HG03457 (cell line): Measurements from ENCODE around the gene INTS6.

ENCODE experiments used
- ATAC-seq: cut with Tn5 transposase; IDR thresholded peaks from one replicate; pipeline ENCODE4 v1.9.1; 2021; ENCODE audit warnings: moderate number of reproducible peaks; ENCODE audit not compliant: unreplicated experiment

Gene INTS6

DNA sequence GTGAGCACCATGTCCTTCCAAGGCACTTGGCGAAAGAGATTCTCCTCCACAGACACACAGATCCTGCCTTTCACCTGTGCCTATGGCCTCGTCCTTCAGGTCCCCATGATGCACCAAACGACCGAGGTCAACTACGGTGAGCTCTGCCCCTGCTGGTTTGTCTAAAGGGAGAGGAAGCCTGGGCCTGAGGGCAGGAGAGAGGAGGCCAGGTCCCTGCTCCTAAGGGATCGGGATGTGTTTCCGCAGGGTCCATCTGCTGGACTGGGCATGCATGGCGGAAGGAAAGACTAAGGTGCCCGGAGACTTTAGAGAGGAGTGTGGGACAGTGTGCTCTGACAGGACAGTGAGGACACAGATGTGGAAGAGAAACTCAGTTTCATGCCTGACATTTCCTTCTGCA lies 105.7 kb downstream of the INTS6 start:
- no peak for ATAC-seq

DNA sequence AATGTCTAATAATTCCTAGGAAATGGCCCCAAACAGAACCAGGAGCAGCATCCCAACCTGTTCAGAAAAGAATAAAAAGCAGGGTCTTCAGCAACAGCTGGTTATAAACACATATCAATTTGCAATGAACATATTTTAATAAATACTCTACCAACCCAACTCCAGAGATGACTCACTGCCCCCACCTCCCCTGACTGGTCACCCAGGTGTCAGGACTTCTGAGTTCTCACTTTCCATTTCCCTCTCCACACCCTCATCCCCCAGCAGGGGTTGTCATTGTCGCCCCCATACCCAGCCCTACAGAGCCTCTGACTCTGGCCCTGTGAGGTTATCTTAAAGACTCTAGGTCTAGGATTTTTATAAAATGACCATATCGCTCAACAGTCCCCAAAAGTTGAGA lies 106.4 kb downstream of the INTS6 start:
- ATAC-seq: no peak

DNA sequence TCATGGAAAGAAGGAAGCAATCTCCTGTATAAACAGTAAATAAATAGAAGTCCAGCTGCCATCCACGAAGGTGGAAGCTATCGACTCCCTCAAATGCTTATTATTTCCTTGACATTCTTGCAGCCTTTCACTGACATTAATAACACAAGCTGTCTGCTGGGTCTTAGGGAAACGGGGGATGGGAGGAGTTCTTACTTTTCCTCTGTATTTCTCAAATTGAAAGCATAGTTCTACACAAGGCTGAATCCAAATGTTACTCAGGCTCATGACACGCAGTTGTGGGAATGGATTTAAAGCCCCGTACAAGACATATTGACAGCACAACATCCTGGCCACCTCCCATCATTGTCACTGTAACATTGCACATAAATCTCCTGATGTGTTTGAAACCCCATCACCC lies 109.4 kb downstream of the INTS6 start:
- ATAC-seq: no peak

DNA sequence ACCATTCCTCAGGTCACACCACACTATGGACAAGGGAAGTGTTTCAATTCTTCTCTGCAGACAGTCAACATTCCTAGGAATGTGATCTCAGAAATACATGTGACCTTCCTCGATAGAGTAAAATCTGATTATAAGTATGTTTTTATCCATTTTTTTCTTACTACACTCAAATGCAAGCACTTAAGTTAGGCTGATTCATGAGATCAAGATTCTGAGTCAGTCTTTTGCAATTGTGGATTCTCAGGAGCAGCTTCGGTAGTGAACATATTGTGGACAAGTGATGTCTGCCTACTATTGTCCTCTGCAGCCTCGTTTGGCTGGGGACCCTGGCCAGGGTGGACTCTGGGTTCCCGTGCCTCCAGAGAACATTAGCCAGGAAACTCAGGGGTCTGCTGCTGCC lies 110.1 kb downstream of the INTS6 start:
- ATAC-seq: no peak

DNA sequence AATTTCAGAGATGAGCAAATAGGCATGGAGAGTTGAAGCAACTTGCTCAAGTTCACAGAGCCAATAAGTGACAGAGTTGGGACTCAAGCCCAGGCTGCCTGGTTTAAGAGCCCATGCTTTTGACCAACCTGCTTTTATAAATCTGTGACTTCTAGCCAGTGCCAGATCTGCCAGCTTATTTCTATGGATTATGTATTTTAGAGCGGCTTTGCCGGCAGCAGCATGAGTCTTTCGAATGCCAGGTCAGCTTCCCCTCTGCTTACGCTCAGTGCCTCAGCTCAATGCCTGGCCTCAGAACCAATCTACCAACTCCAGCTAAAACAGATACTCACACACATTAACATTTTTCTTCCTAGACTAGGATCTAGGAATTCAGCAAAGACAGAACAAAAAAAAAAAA lies 111.0 kb downstream of the INTS6 start:
- no peak for ATAC-seq

DNA sequence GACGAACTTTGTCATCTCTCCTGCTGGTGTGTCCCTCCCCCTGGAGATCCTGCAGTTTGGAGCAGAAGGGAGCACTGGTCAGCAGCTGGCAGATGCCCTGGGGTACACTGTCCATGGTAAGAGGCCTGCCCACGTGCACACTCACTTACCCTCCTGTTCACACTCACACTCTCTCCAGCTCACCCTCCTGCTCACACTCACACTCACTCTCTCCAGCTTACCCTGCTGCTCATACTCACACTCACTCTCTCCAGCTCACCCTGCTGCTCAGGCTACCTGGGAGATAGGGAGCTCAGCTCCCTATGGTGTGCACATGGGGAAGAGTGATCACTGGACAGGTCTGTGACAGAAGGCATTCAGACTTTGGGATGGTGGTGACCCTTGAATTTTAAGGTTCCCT lies 111.6 kb downstream of the INTS6 start:
- no peak for ATAC-seq

DNA sequence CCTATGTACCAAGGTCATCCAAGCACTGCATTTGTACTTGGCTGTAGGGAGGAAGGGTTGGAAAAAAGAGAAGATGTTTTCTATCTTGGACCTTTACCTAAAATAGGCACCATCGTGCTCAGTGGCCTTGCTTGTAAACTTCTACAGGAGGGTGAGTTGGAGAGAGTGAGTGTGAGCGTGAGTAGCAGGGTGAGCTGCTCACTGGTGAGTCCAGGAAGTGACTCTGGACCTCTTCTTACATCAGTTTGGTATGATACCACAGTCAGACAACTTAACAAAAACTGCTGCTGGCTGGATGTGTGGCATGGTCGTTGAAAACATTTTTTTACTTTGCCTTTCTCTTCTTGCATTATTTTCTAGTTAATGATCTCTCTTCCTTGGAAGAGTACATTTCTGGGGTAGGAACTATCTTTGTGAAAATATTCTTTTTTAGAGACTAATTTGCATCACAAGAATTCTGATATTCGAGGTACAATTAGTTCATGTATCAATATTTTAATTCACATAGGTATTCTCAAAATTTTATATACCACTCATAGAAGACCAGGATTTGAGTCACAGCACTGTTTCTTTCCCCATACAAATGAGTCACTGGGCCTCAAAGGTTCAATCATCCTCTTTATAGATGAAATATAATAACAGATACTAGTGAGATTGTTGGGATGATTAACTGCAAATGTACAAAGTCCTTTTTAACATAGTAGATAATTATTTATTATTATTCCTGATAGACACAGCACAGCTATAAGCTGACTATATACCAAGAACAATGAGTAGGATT lies 112.7 kb downstream of the INTS6 start:
- ATAC-seq: no peak

DNA sequence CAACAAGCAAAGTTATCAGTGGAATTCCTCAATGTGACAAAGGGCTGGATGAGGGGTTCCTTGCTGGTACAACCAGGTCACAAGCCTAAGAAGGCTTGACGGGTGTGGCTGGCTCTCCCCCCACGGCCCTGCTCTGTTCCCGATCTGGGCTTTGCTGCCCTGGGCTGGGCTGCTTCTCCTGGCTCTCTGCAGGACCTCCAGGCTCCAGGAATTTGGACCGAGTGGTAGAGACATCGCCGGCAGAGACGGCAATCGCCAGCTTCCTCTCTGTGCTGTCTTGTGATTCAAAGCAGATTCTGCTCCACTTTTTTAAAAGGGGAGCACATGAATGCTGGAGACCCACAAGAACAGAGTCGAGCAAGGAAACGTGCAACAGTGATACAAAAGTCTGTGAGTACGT lies 113.5 kb downstream of the INTS6 start, which contains the start of gene SERPINE3:
TSS of gene SERPINE3 (plus strand) at position 338 of the 400 bp plus-strand sequence. CDS start 1,401 bp downstream, outside the sequence.
- ATAC-seq: no peak

DNA sequence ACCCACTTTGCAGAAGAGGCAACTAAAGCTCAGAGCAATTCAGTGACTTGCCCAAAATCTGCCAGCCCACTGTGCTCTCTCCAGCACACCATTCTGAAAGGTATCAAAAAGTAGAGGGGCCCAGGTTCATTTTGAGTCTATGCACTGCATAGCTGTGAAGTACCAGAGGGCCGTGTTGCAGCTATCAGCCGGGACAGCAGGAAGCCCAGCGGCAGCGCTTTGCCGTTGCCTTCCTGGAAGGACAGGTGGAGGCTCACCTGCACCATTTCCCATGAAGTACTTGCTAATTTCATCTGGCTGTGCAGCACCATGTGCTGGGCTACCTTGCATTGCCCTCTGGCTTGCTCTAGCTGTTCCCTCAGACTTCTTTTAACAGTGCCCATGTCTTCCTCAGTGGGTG lies 116.1 kb downstream of the INTS6 start:
- ATAC-seq: no peak

DNA sequence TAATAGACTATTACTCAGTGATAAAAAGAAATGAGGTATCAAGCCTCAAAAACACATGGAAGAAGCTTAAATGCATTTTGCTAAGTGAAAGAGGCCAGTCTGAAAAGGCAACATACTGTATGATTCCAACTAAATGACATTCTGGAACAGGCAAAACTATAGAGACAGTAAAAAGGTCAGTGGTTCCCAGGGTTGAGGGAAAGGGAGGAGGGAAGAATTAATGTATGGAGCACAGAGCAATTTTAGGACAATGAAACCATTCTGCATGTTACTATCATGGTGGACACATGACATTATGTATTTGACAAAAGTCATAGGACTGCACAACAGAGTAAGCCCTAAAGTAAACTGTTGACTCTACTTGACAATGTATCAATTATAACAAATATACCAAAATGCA lies 119.0 kb downstream of the INTS6 start:
- no peak for ATAC-seq

DNA sequence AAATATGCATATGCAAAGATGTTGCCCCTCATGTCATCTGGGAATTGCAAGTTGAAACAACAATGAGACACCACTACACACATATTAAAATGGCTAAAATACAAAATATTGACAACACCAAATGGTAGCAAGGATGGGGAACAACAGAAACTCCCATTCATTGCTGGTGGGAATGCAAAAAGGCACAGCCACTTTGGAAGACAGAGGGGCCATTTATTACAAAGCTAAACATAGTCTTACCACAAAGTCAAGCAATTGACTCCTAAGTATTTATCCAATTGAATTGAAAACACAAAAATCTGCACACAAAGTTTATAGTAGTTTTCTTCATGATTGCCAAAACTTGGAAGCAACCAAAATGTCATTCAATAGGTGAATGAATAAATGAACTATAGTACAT lies 119.4 kb downstream of the INTS6 start:
- ATAC-seq: no peak

DNA sequence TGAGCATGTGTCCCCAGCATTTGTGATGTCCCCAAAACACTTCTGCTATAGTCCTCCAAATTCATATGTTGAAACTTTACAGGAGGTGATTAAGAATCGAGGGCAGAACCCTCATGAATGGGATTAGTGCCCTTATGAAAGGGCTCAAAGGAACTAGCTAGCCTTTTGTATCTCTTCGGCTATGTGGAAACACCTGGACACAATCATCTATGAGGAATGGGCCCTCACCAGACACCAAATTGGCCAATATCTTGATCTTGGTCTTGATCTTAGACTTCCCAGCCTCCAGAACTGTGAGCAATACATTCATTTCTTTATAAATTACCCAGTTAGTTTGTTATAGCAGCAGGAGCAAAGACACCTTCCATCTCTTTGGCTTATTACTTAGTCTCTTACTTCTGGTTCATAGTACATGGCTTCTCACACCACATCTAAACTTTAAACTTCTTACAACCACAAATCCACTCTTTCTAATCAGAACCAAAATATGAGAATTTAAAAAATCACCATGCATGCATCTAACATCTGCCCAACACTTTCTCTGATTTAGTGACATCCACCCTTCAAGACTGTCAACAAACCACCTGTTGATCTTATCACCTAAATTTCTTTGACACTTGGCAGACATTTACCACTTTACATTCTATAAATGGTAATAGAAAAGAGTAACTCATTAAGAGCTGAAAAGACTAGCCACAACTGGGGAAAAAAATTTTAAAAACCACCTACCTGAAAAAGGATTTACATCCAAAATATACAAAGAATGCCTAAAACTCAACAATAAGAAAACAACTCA lies 120.1 kb downstream of the INTS6 start:
- ATAC-seq: no peak

DNA sequence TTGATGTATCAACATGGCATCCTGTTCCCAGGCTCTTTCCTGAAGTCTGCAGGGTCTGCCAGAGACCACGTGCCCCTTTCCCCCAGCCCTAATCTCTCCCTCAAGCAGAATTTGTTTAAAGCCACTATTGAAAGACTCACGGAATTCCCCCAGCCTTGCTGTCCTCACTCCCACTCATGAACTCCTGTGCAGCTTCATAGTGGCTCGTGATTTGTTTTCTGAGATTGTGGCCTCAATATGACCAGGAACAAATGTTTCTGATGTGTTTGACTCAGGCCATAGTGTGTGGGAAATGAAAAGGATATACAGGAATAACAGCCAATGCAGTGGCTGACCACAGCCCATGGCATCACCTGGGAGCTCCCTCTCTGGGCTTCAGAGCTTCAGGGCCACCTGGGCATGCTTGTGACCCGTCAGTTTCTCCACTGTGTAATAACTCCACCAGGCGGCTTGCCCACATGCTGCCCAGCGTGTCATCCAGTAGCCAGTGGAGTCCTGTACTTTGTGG lies 121.4 kb downstream of the INTS6 start:
- ATAC-seq: peak; percentile 38

DNA sequence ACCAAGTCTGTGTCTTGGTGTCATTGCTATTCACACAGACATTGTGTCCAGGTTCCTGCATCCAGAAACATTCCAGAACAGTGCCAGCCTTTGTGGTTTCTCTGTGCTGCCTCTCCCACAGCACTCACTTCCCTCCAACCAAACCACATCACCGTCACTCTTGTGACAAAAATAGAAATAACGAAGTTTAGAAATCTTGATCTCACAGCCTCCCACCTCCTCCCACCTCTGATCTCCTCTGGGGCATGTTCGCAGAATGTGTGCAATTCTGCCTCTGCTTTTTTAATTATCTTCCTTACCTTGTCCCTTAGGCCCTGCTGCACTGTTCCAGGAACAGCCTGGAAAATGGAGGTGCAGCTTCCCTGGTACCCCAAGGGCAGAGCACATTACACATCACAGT lies 122.0 kb downstream of the INTS6 start:
- no peak for ATAC-seq

DNA sequence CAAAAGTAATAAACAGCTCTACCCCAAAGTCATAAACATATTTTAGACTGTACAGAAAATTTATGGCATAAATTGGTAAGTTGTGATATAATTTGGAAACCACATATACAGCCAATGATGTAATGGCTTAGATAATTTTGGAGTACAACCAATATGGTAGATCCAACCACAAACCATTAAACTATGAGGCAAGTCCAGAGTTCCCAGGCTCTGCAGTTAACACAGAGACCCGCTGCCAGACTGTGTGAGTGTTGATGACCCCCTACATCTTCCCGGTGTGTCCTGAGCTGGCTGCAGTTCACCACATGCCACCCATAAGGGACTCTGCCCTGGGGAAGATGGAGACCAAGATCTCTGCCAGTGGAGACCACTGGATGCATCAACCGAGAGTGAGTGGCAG lies 123.2 kb downstream of the INTS6 start:
- no peak for ATAC-seq

DNA sequence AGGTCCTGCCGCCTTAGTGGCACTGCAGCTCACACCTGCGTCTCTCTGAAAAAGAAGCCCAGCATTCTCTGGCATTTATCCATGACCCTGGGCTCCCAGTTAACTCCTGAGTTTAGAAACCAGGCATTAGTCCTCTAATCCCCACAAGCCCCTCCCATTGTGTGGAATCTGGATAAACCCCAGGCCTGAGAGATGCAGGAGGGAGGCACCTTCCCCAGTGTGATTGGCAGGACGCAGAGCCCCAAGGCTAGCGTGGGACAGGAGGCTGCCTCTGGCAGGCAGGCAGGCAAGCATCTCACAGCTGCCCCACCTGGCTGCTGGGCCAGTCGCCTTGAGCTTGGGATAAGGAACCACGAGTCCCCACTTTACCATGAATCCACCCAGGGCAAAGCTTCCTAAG lies 124.3 kb downstream of the INTS6 start:
- ATAC-seq: no peak

DNA sequence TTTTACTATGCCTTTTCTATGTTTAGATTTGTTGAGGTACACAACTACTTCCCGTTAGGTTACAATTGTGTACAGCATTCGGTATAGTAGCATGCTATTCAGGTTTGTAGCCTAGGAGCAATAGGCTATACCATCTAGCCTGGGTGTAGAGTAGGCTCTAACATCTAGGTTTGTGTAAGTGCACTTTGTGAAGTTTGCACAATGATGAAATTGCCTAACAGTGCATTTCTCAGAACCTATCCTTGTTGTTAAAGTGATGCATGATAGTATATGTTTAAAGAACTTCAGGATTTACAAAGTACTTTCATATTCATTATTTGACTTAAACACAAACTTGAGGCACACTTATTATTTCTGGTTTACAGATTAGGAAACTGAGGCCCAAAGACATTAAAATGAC lies 124.9 kb downstream of the INTS6 start:
- no peak for ATAC-seq

DNA sequence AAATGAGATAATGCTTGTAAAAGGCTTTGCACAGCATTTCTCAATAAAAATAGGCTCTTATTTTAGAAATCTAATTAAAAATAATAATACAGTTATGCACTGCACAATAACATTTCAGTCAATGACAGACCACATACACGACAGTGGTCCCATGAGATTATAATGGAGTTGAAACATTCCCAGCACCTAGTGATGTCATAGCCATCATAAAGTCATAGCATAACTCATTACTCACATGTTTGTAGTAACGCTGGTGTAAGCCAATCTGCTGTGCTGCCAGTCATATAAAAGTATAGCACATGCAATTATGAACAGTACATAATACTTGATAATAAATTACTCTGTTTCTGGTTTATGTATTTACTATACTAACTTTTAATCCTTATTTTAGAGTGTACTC lies 126.1 kb downstream of the INTS6 start:
- no peak for ATAC-seq

DNA sequence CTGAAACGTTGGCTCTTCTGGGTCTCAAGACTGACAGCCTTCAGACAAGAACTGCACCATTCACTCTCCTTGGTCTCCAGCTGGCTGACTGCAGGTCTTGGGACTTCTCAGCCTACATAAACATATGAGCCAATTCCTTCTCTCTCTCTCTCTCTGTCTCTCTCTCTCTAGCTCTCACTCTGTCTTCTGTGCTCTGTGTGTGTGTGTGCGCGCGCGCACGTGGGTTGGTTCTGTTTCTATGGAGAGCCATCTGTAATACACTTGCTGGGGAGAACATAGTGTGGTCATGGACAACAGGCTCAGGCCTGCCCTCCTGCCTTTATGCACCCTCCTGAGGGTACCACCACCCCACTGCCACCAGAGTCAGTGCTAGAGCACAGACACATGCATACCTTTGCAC lies 127.0 kb downstream of the INTS6 start:
- no peak for ATAC-seq

DNA sequence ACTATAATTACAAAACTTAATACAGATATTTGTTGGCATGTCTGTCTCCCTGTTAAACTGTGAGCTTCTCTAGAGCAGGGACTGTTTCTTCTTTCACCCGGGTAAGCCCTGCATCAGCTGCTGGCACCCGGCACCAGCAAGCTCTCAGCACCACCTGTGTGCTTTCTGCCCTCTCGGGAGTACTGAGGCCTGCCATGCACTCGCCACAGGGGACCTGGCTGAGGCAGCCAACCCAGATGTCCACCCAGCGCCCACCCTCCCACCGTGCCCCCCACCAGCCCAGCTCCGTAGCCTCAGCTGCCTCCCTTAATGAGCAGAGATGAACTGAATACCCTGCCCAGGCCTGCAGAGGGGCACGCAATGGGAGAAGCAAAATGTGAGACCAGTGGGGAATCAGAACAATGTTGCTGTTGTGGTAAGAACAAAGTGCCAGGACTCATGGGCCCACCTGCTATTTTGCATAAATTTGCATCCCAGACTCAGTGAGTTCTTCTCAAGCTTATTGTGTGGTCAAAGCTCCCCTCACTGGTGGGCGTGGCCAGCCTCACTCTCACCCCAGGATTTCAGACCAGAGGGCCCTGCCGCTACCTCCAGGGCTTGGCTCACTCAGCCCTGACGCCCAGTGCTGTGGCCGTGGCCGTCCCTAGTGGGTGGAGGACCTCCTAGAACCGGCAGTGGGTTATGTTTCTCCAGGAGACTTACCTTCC lies 128.0 kb downstream of the INTS6 start:
- ATAC-seq: no peak

DNA sequence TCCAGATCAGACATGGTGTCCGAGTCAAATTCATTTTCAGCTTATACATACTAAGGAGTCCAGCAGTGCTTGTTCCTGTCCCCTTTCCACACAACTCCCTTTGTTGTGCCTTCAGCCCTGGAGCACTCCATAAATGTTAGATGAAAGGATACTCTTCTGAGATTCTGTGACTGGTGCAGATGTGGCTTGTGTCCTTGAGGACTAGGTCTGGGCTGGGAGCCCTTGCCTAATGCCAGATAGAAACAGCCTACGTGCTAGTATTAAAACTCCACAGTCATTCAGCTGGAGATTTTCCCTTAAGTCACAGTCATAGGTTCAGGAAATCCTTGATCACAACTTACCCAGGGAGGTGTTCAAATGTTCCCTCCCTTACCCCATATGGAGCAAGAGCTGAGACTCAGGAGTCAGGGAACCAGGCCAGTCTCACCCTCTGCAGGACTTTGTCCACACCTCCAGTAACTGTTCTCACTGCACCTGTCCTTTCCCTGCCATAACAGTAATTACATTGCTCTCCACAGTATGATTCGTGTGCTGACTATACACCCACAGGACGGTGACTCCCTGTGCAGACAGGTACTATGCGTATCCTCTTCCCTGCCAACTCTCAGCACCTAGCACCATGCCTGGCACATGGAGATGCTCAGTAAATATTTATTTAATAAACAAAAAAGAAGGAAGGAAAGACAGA lies 128.9 kb downstream of the INTS6 start:
- no peak for ATAC-seq
